ENCODE results near the gene MACROD2.

Gene MACROD2

DNA sequence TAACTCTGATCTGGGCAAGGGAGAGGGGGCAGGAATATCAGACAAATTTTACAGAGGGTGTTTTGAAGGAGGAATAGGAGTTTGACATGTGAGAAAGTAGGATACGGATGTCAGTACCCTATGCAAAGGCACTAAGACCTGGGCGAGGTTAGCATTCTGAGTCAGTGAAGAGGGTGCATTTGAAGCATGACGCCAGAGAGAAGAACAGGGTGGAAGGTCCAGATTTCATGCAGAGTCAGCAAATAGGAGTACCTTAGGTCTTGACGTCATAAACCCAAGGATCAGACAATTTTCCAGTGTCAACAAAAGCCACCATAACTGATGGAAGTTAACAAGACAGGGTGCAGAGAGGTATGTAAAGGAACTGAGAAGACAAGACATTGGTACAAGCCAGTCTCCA is 1738.7 kb downstream of the MACROD2 start:
- DNase-seq (ENCODE audit: low read depth) = no peak
- TF ChIP-seq, protein P1, sequence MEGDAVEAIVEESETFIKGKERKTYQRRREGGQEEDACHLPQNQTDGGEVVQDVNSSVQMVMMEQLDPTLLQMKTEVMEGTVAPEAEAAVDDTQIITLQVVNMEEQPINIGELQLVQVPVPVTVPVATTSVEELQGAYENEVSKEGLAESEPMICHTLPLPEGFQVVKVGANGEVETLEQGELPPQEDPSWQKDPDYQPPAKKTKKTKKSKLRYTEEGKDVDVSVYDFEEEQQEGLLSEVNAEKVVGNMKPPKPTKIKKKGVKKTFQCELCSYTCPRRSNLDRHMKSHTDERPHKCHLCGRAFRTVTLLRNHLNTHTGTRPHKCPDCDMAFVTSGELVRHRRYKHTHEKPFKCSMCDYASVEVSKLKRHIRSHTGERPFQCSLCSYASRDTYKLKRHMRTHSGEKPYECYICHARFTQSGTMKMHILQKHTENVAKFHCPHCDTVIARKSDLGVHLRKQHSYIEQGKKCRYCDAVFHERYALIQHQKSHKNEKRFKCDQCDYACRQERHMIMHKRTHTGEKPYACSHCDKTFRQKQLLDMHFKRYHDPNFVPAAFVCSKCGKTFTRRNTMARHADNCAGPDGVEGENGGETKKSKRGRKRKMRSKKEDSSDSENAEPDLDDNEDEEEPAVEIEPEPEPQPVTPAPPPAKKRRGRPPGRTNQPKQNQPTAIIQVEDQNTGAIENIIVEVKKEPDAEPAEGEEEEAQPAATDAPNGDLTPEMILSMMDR (IDR thresholded peaks at IDR 0.05; ENCODE audit: low read depth, low read length, missing control alignments) = no peak
- H3K4me3 ChIP-seq (ENCODE audit: low read depth, low read length) = no peak overlapping the region
- in situ Hi-C loops (cut with HindIII; ENCODE audit: low sequenced_read_pairs) = no loop called here

DNA sequence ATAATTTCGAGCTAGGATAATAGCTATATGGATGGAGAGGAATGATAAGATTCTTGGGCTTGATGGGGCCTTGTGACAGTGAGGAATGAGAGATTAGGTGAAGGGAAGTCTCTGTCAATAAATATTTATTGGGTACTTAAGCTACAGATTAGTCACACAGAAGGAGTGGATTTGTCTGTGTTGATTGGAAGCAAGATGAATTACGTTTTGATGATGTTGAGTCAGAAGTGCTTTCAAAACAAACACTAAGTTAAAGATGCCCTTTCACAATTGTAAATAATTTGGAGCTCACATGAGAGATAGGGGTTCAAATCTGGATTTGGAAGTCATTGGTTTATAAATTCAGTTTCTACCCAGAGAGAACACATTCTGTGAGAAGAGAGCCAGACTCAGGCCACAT is 1743.7 kb downstream of the MACROD2 start:
- in situ Hi-C loops (cut with HindIII; ENCODE audit: low sequenced_read_pairs) = no loop called here

DNA sequence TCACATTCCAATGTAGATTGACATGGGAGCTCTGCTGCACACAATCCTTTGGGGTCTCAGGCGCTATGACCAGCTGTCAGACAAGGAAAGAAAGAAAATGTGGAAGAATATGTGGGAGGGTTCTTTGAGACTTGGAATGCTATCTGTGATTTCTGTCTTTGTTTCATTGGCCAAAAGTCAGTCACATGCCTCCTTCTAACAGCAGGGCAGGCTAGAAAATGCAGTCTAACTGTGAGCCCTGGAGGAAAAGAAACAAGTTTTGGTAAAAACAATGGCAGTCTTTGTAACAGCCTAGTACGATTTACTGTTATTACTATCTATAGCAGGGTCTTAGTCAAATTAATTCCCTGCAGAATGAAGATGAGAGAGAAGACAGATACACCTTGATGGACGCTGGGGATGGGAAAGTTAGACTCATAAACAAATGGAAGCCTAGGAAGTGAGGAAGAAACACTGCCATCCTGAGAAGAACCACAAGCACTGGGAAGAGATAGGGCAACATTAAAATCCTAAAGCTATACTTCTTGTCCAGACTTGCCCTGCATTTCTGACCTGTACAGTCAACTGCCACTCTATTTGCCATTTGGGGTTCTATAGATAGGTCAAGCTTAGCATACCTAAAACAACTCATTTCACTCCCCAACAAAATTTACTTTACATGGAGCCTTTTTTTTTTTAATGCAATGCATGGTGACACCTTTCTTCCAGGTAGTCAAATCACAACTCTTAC is 1744.9 kb downstream of the MACROD2 start:
- in situ Hi-C loops (cut with HindIII; ENCODE audit: low sequenced_read_pairs) = no loop called here
- TF ChIP-seq, protein P1 (IDR thresholded peaks at IDR 0.05; ENCODE audit: low read depth, low read length, missing control alignments) = no peak
- no peak for DNase-seq (ENCODE audit: low read depth)
- H3K4me3 ChIP-seq (ENCODE audit: low read depth, low read length) = no peak overlapping the region

More for the DNA sequence above, 1743.7 kb downstream of the MACROD2 start:
- H3K4me3 ChIP-seq (ENCODE audit: low read depth, low read length) = no peak overlapping the region
- TF ChIP-seq, protein P1 (IDR thresholded peaks at IDR 0.05; ENCODE audit: low read depth, low read length, missing control alignments) = no peak
- no peak for DNase-seq (ENCODE audit: low read depth)

DNA sequence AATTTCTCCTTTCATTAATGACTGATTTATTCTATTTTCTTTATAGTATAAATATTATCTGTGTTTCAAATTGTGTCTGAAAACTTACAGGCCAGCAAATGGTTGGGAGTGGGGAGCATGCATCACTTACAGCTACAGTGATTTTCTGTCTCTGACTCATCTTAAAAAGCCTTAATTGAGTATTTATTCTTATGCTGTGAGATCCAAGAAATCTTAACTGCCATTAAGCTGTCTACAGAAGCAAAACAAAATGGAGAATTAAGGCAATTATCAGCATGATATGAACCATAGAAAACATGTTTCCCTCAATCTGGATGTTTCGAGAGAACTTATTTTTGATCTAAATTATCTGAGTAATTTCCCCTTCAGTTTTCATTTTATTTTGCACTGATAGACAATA is 1746.8 kb downstream of the MACROD2 start:
- H3K4me3 ChIP-seq (ENCODE audit: low read depth, low read length) = no peak overlapping the region
- no peak for DNase-seq (ENCODE audit: low read depth)
- in situ Hi-C loops (cut with HindIII; ENCODE audit: low sequenced_read_pairs) = no loop called here
- TF ChIP-seq, protein P1 (IDR thresholded peaks at IDR 0.05; ENCODE audit: low read depth, low read length, missing control alignments) = no peak

DNA sequence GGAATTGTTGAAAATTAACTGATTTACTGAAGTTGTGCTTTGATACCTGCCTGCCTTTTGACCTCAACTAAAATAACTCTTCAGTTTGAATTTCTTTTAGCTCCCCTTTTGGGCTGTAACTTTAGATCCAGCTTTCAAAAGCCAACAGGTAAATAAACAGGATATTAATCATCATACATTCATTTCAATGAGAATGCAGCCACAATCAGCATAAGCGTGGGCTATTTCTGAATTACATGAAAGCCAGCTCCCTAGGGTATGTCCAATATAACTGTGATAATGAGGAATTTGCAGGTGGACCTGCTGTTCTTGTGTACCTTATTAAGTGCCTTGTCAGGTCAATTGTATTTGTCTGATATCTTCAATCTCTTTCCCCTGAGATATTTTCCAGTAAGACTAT is 1747.3 kb downstream of the MACROD2 start:
- TF ChIP-seq, protein P1 (IDR thresholded peaks at IDR 0.05; ENCODE audit: low read depth, low read length, missing control alignments) = no peak
- in situ Hi-C loops (cut with HindIII; ENCODE audit: low sequenced_read_pairs) = no loop called here
- no peak for DNase-seq (ENCODE audit: low read depth)
- H3K4me3 ChIP-seq (ENCODE audit: low read depth, low read length) = no peak overlapping the region

DNA sequence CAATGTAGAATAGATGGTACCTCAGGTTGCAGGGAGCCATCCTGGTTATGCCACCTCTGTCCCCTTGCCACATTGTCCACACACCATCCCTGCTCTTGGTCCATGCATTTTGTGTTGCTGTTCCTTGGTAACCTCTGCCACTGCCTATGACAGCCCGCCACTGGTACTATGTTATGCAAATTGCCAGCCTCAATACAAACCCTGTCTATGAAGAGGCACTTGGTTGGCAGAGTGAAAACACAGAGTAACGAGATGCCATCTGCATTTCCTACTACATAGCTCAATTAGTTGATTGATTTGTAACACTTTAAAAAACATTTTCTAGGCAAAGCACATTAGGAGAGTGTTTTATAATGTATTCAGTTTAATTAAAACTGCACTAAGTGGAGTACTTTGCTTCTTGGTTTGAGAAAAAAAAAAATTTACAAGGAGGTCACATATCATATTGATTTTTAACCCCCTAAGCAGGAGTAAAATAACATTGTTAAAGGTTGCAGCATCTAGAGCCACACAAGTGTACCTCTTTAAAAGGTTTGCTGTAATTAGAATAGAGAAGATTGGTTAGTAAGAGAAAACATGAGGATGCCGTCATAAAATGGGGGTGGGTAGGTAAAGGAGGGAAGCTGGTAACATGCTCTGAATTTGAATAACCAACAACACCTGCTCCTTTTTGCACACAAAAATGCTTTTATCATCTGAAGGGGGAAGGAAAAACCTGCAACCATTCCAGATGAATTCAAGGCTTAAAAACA is 1760.9 kb downstream of the MACROD2 start:
- no peak overlapping the region for H3K4me3 ChIP-seq (ENCODE audit: low read depth, low read length)
- no peak for DNase-seq (ENCODE audit: low read depth)
- TF ChIP-seq, protein P1 (IDR thresholded peaks at IDR 0.05; ENCODE audit: low read depth, low read length, missing control alignments) = no peak
- in situ Hi-C loops (cut with HindIII; ENCODE audit: low sequenced_read_pairs) = no loop called here

Data from astrocyte of the cerebellum (primary cell).